CD4-positive, alpha-beta memory T cell (primary cell): Measurements from ENCODE around the gene HEG1. TPM values are rescaled to one million over a fixed set of nuclear protein-coding genes. Genes with fewer than 3 reads are reported as not detected.

Source experiments
- CTCF ChIA-PET: fragments of 350-600 bp; sonication (Branson Sonifier 250); formaldehyde crosslinking; loops from one replicate; lab custom pipeline; 2021; ENCODE audit warnings: inconsistent platforms; ENCODE audit not compliant: partially characterized antibody; lab: Charles Lee
- POLR2A ChIA-PET: fragments of 350-600 bp; sonication (Branson Sonifier 250); formaldehyde crosslinking; loops from one replicate; lab custom pipeline; 2021; ENCODE audit not compliant: partially characterized antibody; lab: Charles Lee
- DNase-seq, 5 donors: peaks; one replicate each; pipeline versions ENCODE4 v3.0.0 to v3.0.0-alpha.2; 2020 to 2022; ENCODE audit warnings: mixed read lengths in 1 of 5
- H3K27ac ChIP-seq: one replicate; pipeline ENCODE4 v1.7.0; 2013; ENCODE audit warnings: low read depth, low read length
- H3K27me3 ChIP-seq: 2 replicates; pipeline ENCODE4 v1.7.0; 2013; ENCODE audit warnings: mild to moderate bottlenecking, low read length, moderate library complexity; ENCODE audit not compliant: insufficient read depth
- H3K36me3 ChIP-seq: 2 replicates; pipeline ENCODE4 v1.7.0; 2013; ENCODE audit warnings: mild to moderate bottlenecking, low read length, moderate library complexity; ENCODE audit not compliant: insufficient read depth
- H3K4me1 ChIP-seq: 2 replicates; pipeline ENCODE4 v1.7.0; 2013; ENCODE audit warnings: mild to moderate bottlenecking, low read length, moderate library complexity; ENCODE audit not compliant: insufficient read depth
- H3K4me3 ChIP-seq, 2 donors: one replicate each; pipeline ENCODE4 v1.7.0; 2013; ENCODE audit warnings: low read length in 2 of 2, mild to moderate bottlenecking in 1 of 2
- H3K9me3 ChIP-seq, 2 donors: one replicate each; pipeline ENCODE4 v1.7.0; 2013; ENCODE audit warnings: low read length in 2 of 2, control low read depth in 1 of 2; ENCODE audit not compliant: control insufficient read depth in 1 of 2
- H3K27ac Mint-ChIP-seq, 7 donors: one replicate each; pipeline ENCODE4 v1.8.0; 2020 to 2021; ENCODE audit warnings: mixed read lengths in 7 of 7, mild to moderate bottlenecking in 6 of 7, inconsistent platforms in 3 of 7, moderate library complexity in 3 of 7
- H3K27me3 Mint-ChIP-seq, 2 donors: one replicate each; pipeline ENCODE4 v1.8.0; 2020 to 2021; ENCODE audit warnings: mixed read lengths in 2 of 2
- H3K36me3 Mint-ChIP-seq, 2 donors: one replicate each; pipeline ENCODE4 v1.8.0; 2020 to 2021; ENCODE audit warnings: mixed read lengths in 2 of 2, inconsistent platforms in 1 of 2, mild to moderate bottlenecking in 1 of 2
- H3K4me1 Mint-ChIP-seq, 4 donors: one replicate each; pipeline ENCODE4 v1.8.0; 2020 to 2021; ENCODE audit warnings: mixed read lengths in 4 of 4, mild to moderate bottlenecking in 1 of 4
- H3K4me3 Mint-ChIP-seq, 8 donors: one replicate each; pipeline ENCODE4 v1.8.0; 2020 to 2021; ENCODE audit warnings: mixed read lengths in 8 of 8, mild to moderate bottlenecking in 7 of 8, moderate library complexity in 6 of 8, inconsistent platforms in 3 of 8
- H3K9me3 Mint-ChIP-seq, 8 donors: one replicate each; pipeline ENCODE4 v1.8.0; 2020 to 2021; ENCODE audit warnings: mixed read lengths in 8 of 8, mild to moderate bottlenecking in 5 of 8, inconsistent platforms in 3 of 8, moderate library complexity in 1 of 8
- intact Hi-C: fragments of 100-400 bp; cut with micrococcal nuclease; formaldehyde crosslinking; loops from one replicate; pipeline ENCODE4 v1.15.1; 2023
- polyA plus RNA-seq, 2 donors: library from polyadenylated mRNA; unstranded; fragments of 300-500 nt; fragmentation: Illumina TruSeq; gene quantifications; one replicate each; pipeline ENCODE4 v1.2.3, GENCODE V29; 2021
- total RNA-seq, 2 experiments: library from RNA; stranded (reverse); gene quantifications; one replicate each; pipeline ENCODE4 v1.2.3, GENCODE V29; 2021

Gene HEG1
- total and polyA plus RNA-seq, 4 experiments from 2014 or later = 1.1 to 21.7 (median 12.5) TPM

GRCh38 chr3:125053304-125053699, 2.5 kb downstream of the HEG1 start:
- Mint-ChIP-seq H3K4me3 (peak overlapping the region; percentile 27 to 98 (median 96)), H3K36me3 (peaks cover 13 to 15% of the 10 kb centered on the region in 2 donors), H3K4me1 (peaks cover 47 to 69% (median 57%) of the 10 kb centered on the region in 4 donors), H3K27me3 (no peaks in the 10 kb centered on the region), H3K9me3 (no peaks in the 10 kb centered on the region), H3K27ac (peak overlapping the region; percentile 95 to 99 (median 98))
- no peaks in the 10 kb centered on the region for H3K36me3 ChIP-seq
- no peak for DNase-seq
- no peaks in the 10 kb centered on the region for H3K9me3 ChIP-seq
- H3K4me1 ChIP-seq = peaks cover 61% of the 10 kb centered on the region
- H3K4me3 ChIP-seq = no peak overlapping the region
- H3K27ac ChIP-seq = peak overlapping the region; percentile 73
- no peaks in the 10 kb centered on the region for H3K27me3 ChIP-seq
- ChIA-PET CTCF (interaction anchor here (0.7 to 1.6 kb wide), 4 partner anchors 10 to 321 kb away, joined by 3 to 4 read pairs (median 3); no protein-coding TSS in a partner anchor), POLR2A (interaction anchor here (1.6 to 2.2 kb wide), 4 partner anchors 30 to 88 kb away, joined by 3 to 13 read pairs (median 6); no protein-coding TSS in a partner anchor)
- intact Hi-C loops = loop anchor here (5.0 kb wide), 2 partner anchors 51 to 69 kb away; no protein-coding TSS in a partner anchor

- intact Hi-C loops = loop anchor here (1.0 to 5.0 kb wide), 3 partner anchors 50 to 291 kb away; no protein-coding TSS in a partner anchor
- H3K27me3 ChIP-seq = no peaks in the 10 kb centered on the region
- Mint-ChIP-seq H3K27ac (peak overlapping the region; percentile 95 to 99 (median 98)), H3K27me3 (no peaks in the 10 kb centered on the region), H3K4me1 (peaks cover 49 to 74% (median 60%) of the 10 kb centered on the region in 4 donors), H3K4me3 (peak overlapping the region; percentile 73 to 98 (median 96)), H3K9me3 (no peaks in the 10 kb centered on the region), H3K36me3 (peaks cover 13 to 17% of the 10 kb centered on the region in 2 donors)
- no peaks in the 10 kb centered on the region for H3K9me3 ChIP-seq
- ChIA-PET POLR2A (interaction anchor here (0.6 to 2.2 kb wide), 8 partner anchors 15 to 322 kb away, joined by 3 to 13 read pairs (median 4); partner anchors contain the start of gene ZNF148), CTCF (interaction anchor here (0.9 to 1.6 kb wide), 8 partner anchors 10 to 120 kb away, joined by 3 to 5 read pairs (median 4); no protein-coding TSS in a partner anchor)
- H3K27ac ChIP-seq = peak overlapping the region; percentile 73
- H3K4me1 ChIP-seq = peaks cover 61% of the 10 kb centered on the region
- no peak for DNase-seq
- peak overlapping the region in 1 of 2 donors; percentile 28 for H3K4me3 ChIP-seq
- H3K36me3 ChIP-seq = no peaks in the 10 kb centered on the region
These were observed 3.0 kb downstream of the HEG1 start for GRCh38 chr3:125052624-125053303.

GRCh38 chr3:125051715-125052581, 3.8 kb downstream of the HEG1 start:
- H3K27ac ChIP-seq = peak overlapping the region; percentile 73
- H3K36me3 Mint-ChIP-seq = peaks cover 15 to 19% of the 10 kb centered on the region in 2 donors
- peak overlapping the region; percentile 73 to 98 (median 94) for H3K4me3 Mint-ChIP-seq
- peak overlapping the region in 1 of 2 donors; percentile 28 for H3K4me3 ChIP-seq
- peaks cover 52 to 80% (median 63%) of the 10 kb centered on the region in 4 donors for H3K4me1 Mint-ChIP-seq
- intact Hi-C loops = loop anchor here (1.0 to 5.0 kb wide), 3 partner anchors 50 to 291 kb away; no protein-coding TSS in a partner anchor
- DNase-seq = peak; percentile 72 to 95 (median 75)
- H3K4me1 ChIP-seq = peaks cover 61% of the 10 kb centered on the region
- CTCF ChIA-PET = interaction anchor here (0.9 to 1.6 kb wide), 7 partner anchors 31 to 119 kb away, joined by 3 to 5 read pairs (median 4); no protein-coding TSS in a partner anchor
- H3K27me3 ChIP-seq = no peaks in the 10 kb centered on the region
- no peaks in the 10 kb centered on the region for H3K9me3 Mint-ChIP-seq
- H3K36me3 ChIP-seq = no peaks in the 10 kb centered on the region
- H3K9me3 ChIP-seq = no peaks in the 10 kb centered on the region
- POLR2A ChIA-PET = interaction anchor here (0.6 to 2.2 kb wide), 10 partner anchors 14 to 323 kb away, joined by 3 to 13 read pairs (median 4); partner anchors contain the start of gene ZNF148
- no peaks in the 10 kb centered on the region for H3K27me3 Mint-ChIP-seq
- peak overlapping the region; percentile 95 to 99 (median 98) for H3K27ac Mint-ChIP-seq

GRCh38 chr3:125051205-125051604, 4.6 kb downstream of the HEG1 start:
- peaks cover 52 to 78% (median 62%) of the 10 kb centered on the region in 4 donors for H3K4me1 Mint-ChIP-seq
- H3K36me3 Mint-ChIP-seq = peaks cover 18 to 20% of the 10 kb centered on the region in 2 donors
- H3K4me3 Mint-ChIP-seq = peak overlapping the region; percentile 73 to 98 (median 94)
- Histone ChIP-seq H3K27ac (peak overlapping the region; percentile 73), H3K4me3 (peak overlapping the region in 1 of 2 donors; percentile 28), H3K4me1 (peaks cover 55% of the 10 kb centered on the region), H3K9me3 (no peaks in the 10 kb centered on the region), H3K36me3 (no peaks in the 10 kb centered on the region), H3K27me3 (no peaks in the 10 kb centered on the region)
- intact Hi-C loops = loop anchor here (5.0 kb wide), 2 partner anchors 49 to 71 kb away; no protein-coding TSS in a partner anchor
- H3K9me3 Mint-ChIP-seq = no peaks in the 10 kb centered on the region
- CTCF ChIA-PET = interaction anchor here (1.3 to 1.4 kb wide), 2 partner anchors 30 to 32 kb away, joined by 3 to 4 read pairs; no protein-coding TSS in a partner anchor
- POLR2A ChIA-PET = interaction anchor here (1.2 to 2.0 kb wide), 4 partner anchors 13 to 92 kb away, joined by 3 to 13 read pairs (median 6); no protein-coding TSS in a partner anchor
- H3K27me3 Mint-ChIP-seq = no peaks in the 10 kb centered on the region
- no peak for DNase-seq
- peak overlapping the region; percentile 95 to 99 (median 98) for H3K27ac Mint-ChIP-seq

- CTCF ChIA-PET = no interaction called here
- intact Hi-C loops = loop anchor here (5.0 kb wide), 2 partner anchors 48 to 72 kb away; no protein-coding TSS in a partner anchor
- no peaks in the 10 kb centered on the region for H3K27me3 ChIP-seq
- Mint-ChIP-seq H3K27me3 (no peaks in the 10 kb centered on the region), H3K9me3 (no peaks in the 10 kb centered on the region), H3K4me1 (peaks cover 52 to 77% (median 63%) of the 10 kb centered on the region in 4 donors), H3K36me3 (peaks cover 18 to 20% of the 10 kb centered on the region in 2 donors), H3K27ac (peak overlapping the region; percentile 33 to 98 (median 95)), H3K4me3 (peak overlapping the region in 3 of 8 donors; percentile 6 to 97 (median 95))
- peak overlapping the region; percentile 73 for H3K27ac ChIP-seq
- no peak overlapping the region for H3K4me3 ChIP-seq
- H3K9me3 ChIP-seq = no peaks in the 10 kb centered on the region
- POLR2A ChIA-PET = no interaction called here
- DNase-seq = no peak
- no peaks in the 10 kb centered on the region for H3K36me3 ChIP-seq
- H3K4me1 ChIP-seq = peaks cover 54% of the 10 kb centered on the region
These were observed 5.2 kb downstream of the HEG1 start for GRCh38 chr3:125050488-125051090.

- Histone ChIP-seq H3K27ac (no peak overlapping the region), H3K4me3 (no peak overlapping the region), H3K27me3 (no peaks in the 10 kb centered on the region), H3K4me1 (peaks cover 41% of the 10 kb centered on the region), H3K9me3 (no peaks in the 10 kb centered on the region), H3K36me3 (no peaks in the 10 kb centered on the region)
- intact Hi-C loops = no loop called here
- no peaks in the 10 kb centered on the region for H3K9me3 Mint-ChIP-seq
- no peak for DNase-seq
- no peaks in the 10 kb centered on the region for H3K27me3 Mint-ChIP-seq
- peaks cover 13 to 18% of the 10 kb centered on the region in 2 donors for H3K36me3 Mint-ChIP-seq
- ChIA-PET CTCF (interaction anchor here (1.1 to 1.8 kb wide), 2 partner anchors 16 to 88 kb away, joined by 3 to 4 read pairs; no protein-coding TSS in a partner anchor), POLR2A (no interaction called here)
- H3K4me1 Mint-ChIP-seq = peaks cover 40 to 62% (median 49%) of the 10 kb centered on the region in 4 donors
- H3K27ac Mint-ChIP-seq = peak overlapping the region in 3 of 7 donors; percentile 9 to 78 (median 56)
- no peak overlapping the region for H3K4me3 Mint-ChIP-seq
These were observed 7.5 kb downstream of the HEG1 start for GRCh38 chr3:125048282-125048681.
